ENCODE measurements around the gene COMMD10. TPM values are rescaled to one million over a fixed set of nuclear protein-coding genes. Genes with fewer than 3 reads are reported as not detected.
A peak's percentile ranks its signal among the peaks of the same experiment; 100 is the strongest.

Gene COMMD10
- total and polyA plus RNA-seq, 4 donors, result 17.2 to 66.0 (median 24.7) TPM

- Histone ChIP-seq H3K9ac (ENCODE audit: insufficient read depth in 1 of 2, low read length in 2 of 2) (no peak overlapping the region), H3K4me3 (no peak overlapping the region), H3K36me3 (ENCODE audit: control insufficient read depth in 4 of 4, insufficient read depth in 4 of 4, low read length in 4 of 4) (no peaks in the 10 kb centered on the region), H3K9me3 (ENCODE audit: control insufficient read depth in 4 of 4, insufficient read depth in 3 of 4, low read length in 3 of 4) (no peaks in the 10 kb centered on the region), H3K4me1 (ENCODE audit: control insufficient read depth in 5 of 5, insufficient read depth in 5 of 5, low read length in 5 of 5) (peaks cover 0 to 8% (median 0%) of the 10 kb centered on the region in 5 donors), H3K27ac (ENCODE audit: low read depth in 1 of 2, low read length in 1 of 2) (no peak overlapping the region), H3K27me3 (ENCODE audit: control insufficient read depth in 3 of 3, insufficient read depth in 3 of 3, low read length in 2 of 3) (no peaks in the 10 kb centered on the region)
- peak in 2 of 3 donors; percentile 18 to 22 for DNase-seq
- no peak for TF ChIP-seq CTCF (IDR thresholded peaks at IDR 0.05; ENCODE audit: control extremely low read depth, extremely low read depth)
- WGBS, 2 donors, result 97% methylated on average over 3 of the region's 3 CpGs
- no peak for ATAC-seq (ENCODE audit: insufficient read depth, low FRiP score)
These were observed 153.2 kb downstream of the COMMD10 start for GRCh38 chr5:116237917-116238500.

GRCh38 chr5:116242343-116242742 lies 157.5 kb downstream of the COMMD10 start:
- 31 to 49% methylated on average over 1 of the region's 1 CpG for WGBS, 2 donors
- DNase-seq (peak in 2 of 3 donors; percentile 65 to 79), ATAC-seq (ENCODE audit: insufficient read depth, low FRiP score) (no peak)

GRCh38 chr5:116248432-116248831 lies 163.6 kb downstream of the COMMD10 start:
- DNase-seq, result no peak
- peaks cover 0 to 7% (median under 1%) of the 10 kb centered on the region in 4 donors for H3K36me3 ChIP-seq (ENCODE audit: control insufficient read depth in 4 of 4, insufficient read depth in 4 of 4, low read length in 4 of 4)
- no peak overlapping the region for H3K4me3 ChIP-seq
- no peak for TF ChIP-seq CTCF (IDR thresholded peaks at IDR 0.05; ENCODE audit: control extremely low read depth, extremely low read depth)
- no peaks in the 10 kb centered on the region for H3K27me3 ChIP-seq (ENCODE audit: control insufficient read depth in 3 of 3, insufficient read depth in 3 of 3, low read length in 2 of 3)
- H3K27ac ChIP-seq (ENCODE audit: low read depth in 1 of 2, low read length in 1 of 2), result no peak overlapping the region
- peaks cover 0 to 5% (median 0%) of the 10 kb centered on the region in 4 donors for H3K9me3 ChIP-seq (ENCODE audit: control insufficient read depth in 4 of 4, insufficient read depth in 3 of 4, low read length in 3 of 4)
- WGBS, 2 donors, result 98 to 99% methylated on average over 3 of the region's 3 CpGs
- no peak for ATAC-seq (ENCODE audit: insufficient read depth, low FRiP score)
- no peak overlapping the region for H3K9ac ChIP-seq (ENCODE audit: insufficient read depth in 1 of 2, low read length in 2 of 2)
- H3K4me1 ChIP-seq (ENCODE audit: control insufficient read depth in 5 of 5, insufficient read depth in 5 of 5, low read length in 5 of 5), result no peaks in the 10 kb centered on the region

More at GRCh38 chr5:116242343-116242742, 157.5 kb downstream of the COMMD10 start:
- peaks cover 0 to 4% (median 0%) of the 10 kb centered on the region in 4 donors for H3K36me3 ChIP-seq (ENCODE audit: control insufficient read depth in 4 of 4, insufficient read depth in 4 of 4, low read length in 4 of 4)
- H3K9ac ChIP-seq (ENCODE audit: insufficient read depth in 1 of 2, low read length in 2 of 2), result no peak overlapping the region
- H3K9me3 ChIP-seq (ENCODE audit: control insufficient read depth in 4 of 4, insufficient read depth in 3 of 4, low read length in 3 of 4), result peaks cover 0 to 5% (median 0%) of the 10 kb centered on the region in 4 donors
- no peak overlapping the region for H3K27ac ChIP-seq (ENCODE audit: low read depth in 1 of 2, low read length in 1 of 2)
- TF ChIP-seq CTCF (IDR thresholded peaks at IDR 0.05; ENCODE audit: control extremely low read depth, extremely low read depth), result no peak
- H3K4me3 ChIP-seq, result no peak overlapping the region
- peaks cover 0 to 8% (median 0%) of the 10 kb centered on the region in 5 donors for H3K4me1 ChIP-seq (ENCODE audit: control insufficient read depth in 5 of 5, insufficient read depth in 5 of 5, low read length in 5 of 5)
- H3K27me3 ChIP-seq (ENCODE audit: control insufficient read depth in 3 of 3, insufficient read depth in 3 of 3, low read length in 2 of 3), result no peaks in the 10 kb centered on the region

GRCh38 chr5:116249648-116250047 lies 164.8 kb downstream of the COMMD10 start:
- no peaks in the 10 kb centered on the region for H3K4me1 ChIP-seq (ENCODE audit: control insufficient read depth in 5 of 5, insufficient read depth in 5 of 5, low read length in 5 of 5)
- TF ChIP-seq CTCF (IDR thresholded peaks at IDR 0.05; ENCODE audit: control extremely low read depth, extremely low read depth), result no peak
- H3K36me3 ChIP-seq (ENCODE audit: control insufficient read depth in 4 of 4, insufficient read depth in 4 of 4, low read length in 4 of 4), result peaks cover 0 to 7% (median under 1%) of the 10 kb centered on the region in 4 donors
- no peaks in the 10 kb centered on the region for H3K27me3 ChIP-seq (ENCODE audit: control insufficient read depth in 3 of 3, insufficient read depth in 3 of 3, low read length in 2 of 3)
- DNase-seq (no peak), ATAC-seq (ENCODE audit: insufficient read depth, low FRiP score) (no peak)
- no peak overlapping the region for H3K9ac ChIP-seq (ENCODE audit: insufficient read depth in 1 of 2, low read length in 2 of 2)
- no peak overlapping the region for H3K27ac ChIP-seq (ENCODE audit: low read depth in 1 of 2, low read length in 1 of 2)
- H3K4me3 ChIP-seq, result no peak overlapping the region
- H3K9me3 ChIP-seq (ENCODE audit: control insufficient read depth in 4 of 4, insufficient read depth in 3 of 4, low read length in 3 of 4), result peaks cover 0 to 5% (median 0%) of the 10 kb centered on the region in 4 donors
